Measurements from ENCODE around the gene KLK7.

KLK7 gene

GRCh38 chr19:50983625-50984292, at the start of gene KLK7:
Gene KLK7, minus strand, starts transcription at chr19:50983917. Its CDS starts 1,518 bp downstream, at chr19:50982399.
- no peak within 1 kb of the TSS for H3K4me2 ChIP-seq (ENCODE audit: low read length)
- H3K27me3 ChIP-seq (ENCODE audit: control insufficient read depth, insufficient read depth, low read length), result no peaks in the 10 kb centered on the region
- H3K79me2 ChIP-seq, result no peaks in the 10 kb centered on the region
- H2AFZ ChIP-seq, result no peak within 1 kb of the TSS
- no peak within 1 kb of the TSS for H3K27ac ChIP-seq
- TF ChIP-seq CTCF (IDR thresholded peaks at IDR 0.05), result no peak
- H3K9me3 ChIP-seq (ENCODE audit: control insufficient read depth, low read length), result no peaks in the 10 kb centered on the region
- H3K4me1 ChIP-seq, result no peaks in the 10 kb centered on the region
- no peak within 1 kb of the TSS for H3K4me3 ChIP-seq (ENCODE audit: low read depth, low read length)
- H3K9ac ChIP-seq, result no peak within 1 kb of the TSS
- no peaks in the 10 kb centered on the region for H3K36me3 ChIP-seq (ENCODE audit: control insufficient read depth, insufficient read depth, low read length)

- no peaks in the 10 kb centered on the region for H3K79me2 ChIP-seq
- no peaks in the 10 kb centered on the region for H3K36me3 ChIP-seq (ENCODE audit: control insufficient read depth, insufficient read depth, low read length)
- H3K27ac ChIP-seq, result no peak overlapping the region
- no peak overlapping the region for H3K4me3 ChIP-seq (ENCODE audit: low read depth, low read length)
- TF ChIP-seq CTCF (IDR thresholded peaks at IDR 0.05), result no peak
- no peaks in the 10 kb centered on the region for H3K9me3 ChIP-seq (ENCODE audit: control insufficient read depth, low read length)
- no peak overlapping the region for H3K4me2 ChIP-seq (ENCODE audit: low read length)
- H3K4me1 ChIP-seq, result no peaks in the 10 kb centered on the region
- H3K9ac ChIP-seq, result no peak overlapping the region
- no peak overlapping the region for H2AFZ ChIP-seq
- no peaks in the 10 kb centered on the region for H3K27me3 ChIP-seq (ENCODE audit: control insufficient read depth, insufficient read depth, low read length)
Measured at GRCh38 chr19:51031880-51032225, 48.1 kb upstream of the KLK7 start.

- Histone ChIP-seq H3K79me2 (no peaks in the 10 kb centered on the region), H3K27ac (no peak overlapping the region), H3K4me3 (ENCODE audit: low read depth, low read length) (no peak overlapping the region), H2AFZ (no peak overlapping the region), H3K4me1 (no peaks in the 10 kb centered on the region), H3K4me2 (ENCODE audit: low read length) (no peak overlapping the region), H3K36me3 (ENCODE audit: control insufficient read depth, insufficient read depth, low read length) (no peaks in the 10 kb centered on the region), H3K27me3 (ENCODE audit: control insufficient read depth, insufficient read depth, low read length) (no peaks in the 10 kb centered on the region), H3K9me3 (ENCODE audit: control insufficient read depth, low read length) (no peaks in the 10 kb centered on the region), H3K9ac (no peak overlapping the region)
- TF ChIP-seq CTCF (IDR thresholded peaks at IDR 0.05), result no peak
Measured at GRCh38 chr19:51031220-51031879, 47.6 kb upstream of the KLK7 start.

- TF ChIP-seq CTCF (IDR thresholded peaks at IDR 0.05), result no peak
- Histone ChIP-seq H3K27me3 (ENCODE audit: control insufficient read depth, insufficient read depth, low read length) (no peaks in the 10 kb centered on the region), H3K4me3 (ENCODE audit: low read depth, low read length) (no peak overlapping the region), H3K4me2 (ENCODE audit: low read length) (no peak overlapping the region), H3K79me2 (no peaks in the 10 kb centered on the region), H3K36me3 (ENCODE audit: control insufficient read depth, insufficient read depth, low read length) (no peaks in the 10 kb centered on the region), H2AFZ (no peak overlapping the region), H3K4me1 (no peaks in the 10 kb centered on the region), H3K27ac (no peak overlapping the region), H3K9ac (no peak overlapping the region), H3K9me3 (ENCODE audit: control insufficient read depth, low read length) (no peaks in the 10 kb centered on the region)
Measured at GRCh38 chr19:51030631-51031030, 46.9 kb upstream of the KLK7 start.

GRCh38 chr19:51029718-51030117, 46.0 kb upstream of the KLK7 start:
- Histone ChIP-seq H3K79me2 (no peaks in the 10 kb centered on the region), H3K4me3 (ENCODE audit: low read depth, low read length) (no peak overlapping the region), H3K9me3 (ENCODE audit: control insufficient read depth, low read length) (no peaks in the 10 kb centered on the region), H3K27me3 (ENCODE audit: control insufficient read depth, insufficient read depth, low read length) (no peaks in the 10 kb centered on the region), H3K4me1 (no peaks in the 10 kb centered on the region), H3K4me2 (ENCODE audit: low read length) (no peak overlapping the region), H2AFZ (no peak overlapping the region), H3K36me3 (ENCODE audit: control insufficient read depth, insufficient read depth, low read length) (no peaks in the 10 kb centered on the region), H3K27ac (no peak overlapping the region), H3K9ac (no peak overlapping the region)
- TF ChIP-seq CTCF (IDR thresholded peaks at IDR 0.05), result no peak

Measured in parathyroid adenoma (tissue), 2 donors.